B cell (primary cell): Measurements from ENCODE around the gene PAQR3. TPM values are rescaled to one million over a fixed set of nuclear protein-coding genes. Genes with fewer than 3 reads are reported as not detected.

Source experiments
- ATAC-seq: fragments of 200-7000 bp; cut with Tn5 transposase; one replicate; pipeline ENCODE4 v1.10.0; 2021; ENCODE audit warnings: low read depth, mild to moderate bottlenecking, moderate number of reproducible peaks, moderate library complexity
- CTCF ChIA-PET: fragments of 350-600 bp; sonication (Branson Sonifier 250); formaldehyde crosslinking; loops from one replicate; lab custom pipeline; 2021; ENCODE audit warnings: antibody characterized with exemption, inconsistent platforms; lab: Charles Lee
- POLR2A ChIA-PET: fragments of 350-600 bp; sonication (Branson Sonifier 250); formaldehyde crosslinking; loops from one replicate; lab custom pipeline; 2021; ENCODE audit warnings: antibody characterized with exemption; lab: Charles Lee
- DNase-seq: peaks from one replicate; pipeline ENCODE4 v3.0.0; 2013
- H2AFZ ChIP-seq: 2 replicates; pipeline ENCODE4 v1.6.1; 2012; ENCODE audit warnings: mild to moderate bottlenecking, low read depth, low read length; ENCODE audit not compliant: insufficient read depth, poor library complexity, severe bottlenecking
- H3K27ac ChIP-seq, 2 donors: 1 replicate in 1 of 2; 2 replicates in 1 of 2; pipeline ENCODE4 v1.5.1; 2012 to 2013; ENCODE audit warnings: low read length in 2 of 2, mild to moderate bottlenecking in 2 of 2, moderate library complexity in 1 of 2
- H3K27me3 ChIP-seq, 4 experiments: fragments of 200-600 bp in 1 of 4; sonication (generic) in 1 of 4; replicated peaks in 1 of 4; 1 replicate in 2 of 4; 2 replicates in 2 of 4; pipeline versions ENCODE4 v1.6.1 to v1.7.0; 2013 to 2016; ENCODE audit warnings: low read length in 3 of 4, mild to moderate bottlenecking in 2 of 4, mixed read lengths in 1 of 4, moderate library complexity in 1 of 4; ENCODE audit not compliant: insufficient read depth in 4 of 4, control insufficient read depth in 3 of 4; ENCODE audit errors: control extremely low read depth in 1 of 4
- H3K36me3 ChIP-seq, 2 experiments: replicated peaks in 1 of 2; 1 replicate in 1 of 2; 2 replicates in 1 of 2; pipeline versions ENCODE4 v1.6.1 to v1.7.1; 2013; ENCODE audit warnings: low read length in 1 of 2; ENCODE audit not compliant: insufficient read depth in 2 of 2, control insufficient read depth in 1 of 2; ENCODE audit errors: control extremely low read depth in 1 of 2, extremely low read depth in 1 of 2
- H3K4me1 ChIP-seq, 2 donors: fragments of 200-600 bp in 1 of 2; sonication (generic) in 1 of 2; 1 replicate in 1 of 2; 2 replicates in 1 of 2; pipeline versions ENCODE4 v1.5.1 to v1.6.1; 2013 to 2017; ENCODE audit warnings: low read length in 2 of 2; ENCODE audit not compliant: control insufficient read depth in 2 of 2, insufficient read depth in 2 of 2
- H3K4me2 ChIP-seq: replicated peaks from 2 replicates; pipeline ENCODE3; 2012; ENCODE audit warnings: mild to moderate bottlenecking, low read depth, low read length; ENCODE audit not compliant: poor library complexity, severe bottlenecking
- H3K4me3 ChIP-seq, 5 experiments: fragments of 200-600 bp in 1 of 5; sonication (generic) in 1 of 5; 1 replicate in 3 of 5; 2 replicates in 2 of 5; pipeline versions ENCODE4 v1.5.1 to v1.7.0; 2011 to 2016; ENCODE audit warnings: low read length in 4 of 5, mild to moderate bottlenecking in 4 of 5, low read depth in 2 of 5, control low read depth in 1 of 5, moderate library complexity in 1 of 5; ENCODE audit not compliant: insufficient read depth in 1 of 5; ENCODE audit errors: control extremely low read depth in 1 of 5, extremely low read depth in 1 of 5
- H3K79me2 ChIP-seq: fragments of 200-600 bp; sonication (generic); one replicate; pipeline ENCODE4 v1.6.0; 2016; ENCODE audit warnings: low read length; ENCODE audit not compliant: control insufficient read depth, insufficient read depth
- H3K9ac ChIP-seq: fragments of 200-600 bp; sonication (generic); 2 replicates; pipeline ENCODE4 v1.6.1; 2017; ENCODE audit warnings: mild to moderate bottlenecking, low read length, moderate library complexity
- H3K9me3 ChIP-seq, 3 donors: one replicate each; pipeline versions ENCODE4 v1.6.1 to v1.7.1; 2013; ENCODE audit warnings: low read length in 2 of 3; ENCODE audit not compliant: control insufficient read depth in 2 of 3, insufficient read depth in 1 of 3; ENCODE audit errors: control extremely low read depth in 1 of 3
- H4K20me1 ChIP-seq: 2 replicates; pipeline ENCODE4 v1.6.0; 2012; ENCODE audit warnings: mild to moderate bottlenecking, low read length; ENCODE audit not compliant: insufficient read depth, control insufficient read depth, poor library complexity, severe bottlenecking
- H3K27ac Mint-ChIP-seq: one replicate; pipeline ENCODE4 v1.8.0; 2021; ENCODE audit warnings: mixed read lengths
- H3K27me3 Mint-ChIP-seq: one replicate; pipeline ENCODE4 v1.8.0; 2021; ENCODE audit warnings: mixed read lengths
- H3K4me1 Mint-ChIP-seq: one replicate; pipeline ENCODE4 v1.8.0; 2021; ENCODE audit warnings: mixed read lengths
- H3K4me3 Mint-ChIP-seq: one replicate; pipeline ENCODE4 v1.8.0; 2021; ENCODE audit warnings: mixed read lengths
- H3K9me3 Mint-ChIP-seq: one replicate; pipeline ENCODE4 v1.8.0; 2022; ENCODE audit warnings: mixed read lengths; ENCODE audit not compliant: insufficient read depth
- EZH2 ChIP-seq: IDR thresholded peaks from 2 replicates; pipeline ENCODE4 v1.6.1; 2012; ENCODE audit warnings: borderline replicate concordance, low read depth, mild to moderate bottlenecking, moderate library complexity, low read length; ENCODE audit not compliant: insufficient read depth, poor library complexity, severe bottlenecking
- WGBS: methylation state at CpG from one replicate; pipeline ENCODE4 v1.1.5; 2013; ENCODE audit warnings: missing lambda C conversion rate; ENCODE audit not compliant: insufficient coverage; 5-methylcytosine and 5-hydroxymethylcytosine counted together
- intact Hi-C: fragments of 100-400 bp; cut with micrococcal nuclease; formaldehyde crosslinking; loops from one replicate; pipeline ENCODE4 v1.10.0; 2022
- polyA plus RNA-seq: library from polyadenylated mRNA; depleted of rRNA; stranded (reverse); fragments of >200 nt; gene quantifications from 2 replicates; pipeline ENCODE4 v1.2.3, GENCODE V29; 2012
- total RNA-seq, 2 donors: library from RNA; stranded (reverse); fragments of 120-200 nt in 1 of 2; gene quantifications; 1 replicate in 1 of 2; 2 replicates in 1 of 2; pipeline versions ENCODE4 v1.2.3 to v1.2.4, GENCODE V29; 2013 to 2022
- TF ChIP-seq, protein P1 (sequence below): fragments of 200-600 bp; IDR thresholded peaks from one replicate; pipeline ENCODE4 v1.8.0; 2022; ENCODE audit warnings: antibody characterized with exemption, mild to moderate bottlenecking

The PAQR3 gene
- total and polyA plus RNA-seq, 2 donors (not counting 1 experiment from before 2014, with no cell fraction given) = 5.3 to 12.6 TPM

DNA sequence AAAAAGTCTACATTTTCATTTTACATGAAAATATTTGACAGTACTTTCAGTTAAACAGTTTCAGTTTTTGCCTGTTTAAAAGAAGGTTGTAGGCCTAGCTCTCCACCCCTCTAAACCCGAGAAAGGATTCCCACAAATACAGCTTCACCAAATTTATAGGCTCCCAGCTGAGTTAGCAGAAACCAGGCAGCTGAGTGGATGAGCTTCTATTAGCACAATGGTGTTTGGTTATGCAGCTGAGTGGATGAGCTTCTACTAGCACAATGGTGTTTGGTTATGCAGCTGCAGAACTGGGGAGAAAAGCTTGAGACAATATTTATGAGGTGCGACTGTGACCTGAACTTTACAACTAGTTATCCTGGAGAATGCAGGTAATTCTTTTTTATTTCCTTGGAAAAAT, 36.6 kb upstream of the PAQR3 start:
- TF ChIP-seq EZH2 = no peak
- TF ChIP-seq, protein P1, sequence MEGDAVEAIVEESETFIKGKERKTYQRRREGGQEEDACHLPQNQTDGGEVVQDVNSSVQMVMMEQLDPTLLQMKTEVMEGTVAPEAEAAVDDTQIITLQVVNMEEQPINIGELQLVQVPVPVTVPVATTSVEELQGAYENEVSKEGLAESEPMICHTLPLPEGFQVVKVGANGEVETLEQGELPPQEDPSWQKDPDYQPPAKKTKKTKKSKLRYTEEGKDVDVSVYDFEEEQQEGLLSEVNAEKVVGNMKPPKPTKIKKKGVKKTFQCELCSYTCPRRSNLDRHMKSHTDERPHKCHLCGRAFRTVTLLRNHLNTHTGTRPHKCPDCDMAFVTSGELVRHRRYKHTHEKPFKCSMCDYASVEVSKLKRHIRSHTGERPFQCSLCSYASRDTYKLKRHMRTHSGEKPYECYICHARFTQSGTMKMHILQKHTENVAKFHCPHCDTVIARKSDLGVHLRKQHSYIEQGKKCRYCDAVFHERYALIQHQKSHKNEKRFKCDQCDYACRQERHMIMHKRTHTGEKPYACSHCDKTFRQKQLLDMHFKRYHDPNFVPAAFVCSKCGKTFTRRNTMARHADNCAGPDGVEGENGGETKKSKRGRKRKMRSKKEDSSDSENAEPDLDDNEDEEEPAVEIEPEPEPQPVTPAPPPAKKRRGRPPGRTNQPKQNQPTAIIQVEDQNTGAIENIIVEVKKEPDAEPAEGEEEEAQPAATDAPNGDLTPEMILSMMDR = no peak
- H3K4me3 ChIP-seq = no peak overlapping the region
- no peaks in the 10 kb centered on the region for H3K79me2 ChIP-seq
- H4K20me1 ChIP-seq = no peaks in the 10 kb centered on the region
- H3K27me3 ChIP-seq = peaks cover 0 to 4% (median 2%) of the 10 kb centered on the region in 4 experiments
- Mint-ChIP-seq H3K9me3 (no peaks in the 10 kb centered on the region), H3K4me3 (no peak overlapping the region), H3K27me3 (peaks cover 23% of the 10 kb centered on the region), H3K4me1 (no peaks in the 10 kb centered on the region), H3K27ac (no peak overlapping the region)
- no peaks in the 10 kb centered on the region for H3K9me3 ChIP-seq
- ChIA-PET POLR2A (no interaction called here), CTCF (no interaction called here)
- DNase-seq (no peak), ATAC-seq (no peak)
- no peaks in the 10 kb centered on the region for H3K36me3 ChIP-seq
- 100% methylated on average over 1 of the region's 2 CpGs for WGBS
- H3K27ac ChIP-seq = no peak overlapping the region
- H3K4me2 ChIP-seq = no peak overlapping the region
- intact Hi-C loops = no loop called here
- H2AFZ ChIP-seq = no peak overlapping the region
- no peaks in the 10 kb centered on the region for H3K4me1 ChIP-seq
- H3K9ac ChIP-seq = no peak overlapping the region

DNA sequence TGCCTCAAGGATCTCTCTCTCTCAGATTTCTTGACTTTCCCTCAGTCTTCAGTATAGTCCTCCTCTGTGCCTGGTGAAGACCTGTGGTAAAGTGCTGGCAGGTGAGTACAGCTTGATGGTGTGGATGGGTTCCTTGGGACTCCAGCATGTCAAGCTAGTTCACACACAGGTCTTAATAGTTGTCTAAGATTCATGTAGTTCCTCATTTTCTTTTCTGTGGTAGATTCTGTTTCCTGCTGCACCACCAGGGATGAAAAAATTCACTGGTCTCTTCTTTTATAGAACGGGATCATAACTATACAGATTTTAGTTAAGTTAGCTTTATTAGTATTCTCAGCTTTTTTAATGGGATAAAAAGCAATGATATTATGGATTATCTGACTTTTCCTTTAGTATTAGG, 32.5 kb upstream of the PAQR3 start:
- ChIA-PET POLR2A (no interaction called here), CTCF (interaction anchor here (1.0 kb wide), 1 partner anchor 19 kb away, joined by 3 read pairs; no protein-coding TSS in a partner anchor)
- WGBS = no CpG with 5 or more reads among the region's 1 CpG
- no peaks in the 10 kb centered on the region for H3K4me1 Mint-ChIP-seq
- H3K27ac ChIP-seq = no peak overlapping the region
- DNase-seq = no peak
- H3K79me2 ChIP-seq = no peaks in the 10 kb centered on the region
- peaks cover 9% of the 10 kb centered on the region for H3K27me3 Mint-ChIP-seq
- intact Hi-C loops = no loop called here
- H3K9me3 Mint-ChIP-seq = no peaks in the 10 kb centered on the region
- no peak overlapping the region for H3K9ac ChIP-seq
- no peak overlapping the region for H3K4me2 ChIP-seq
- H3K27ac Mint-ChIP-seq = no peak overlapping the region
- no peaks in the 10 kb centered on the region for H3K36me3 ChIP-seq
- no peaks in the 10 kb centered on the region for H4K20me1 ChIP-seq
- no peak overlapping the region for H2AFZ ChIP-seq
- no peak overlapping the region for H3K4me3 ChIP-seq
- ATAC-seq = no peak
- no peak overlapping the region for H3K4me3 Mint-ChIP-seq
- H3K4me1 ChIP-seq = no peaks in the 10 kb centered on the region
- H3K9me3 ChIP-seq = no peaks in the 10 kb centered on the region
- TF ChIP-seq EZH2 = no peak
- TF ChIP-seq, protein P1 = no peak
- peaks cover 0 to 4% (median 2%) of the 10 kb centered on the region in 4 experiments for H3K27me3 ChIP-seq
